Trophoblast cell (in vitro differentiated cells and primary cell): ENCODE data around the gene APP.
"Not testable (repeated sequence)": the region's sequence is repeated elsewhere in the genome, so short reads cannot be mapped to it uniquely, and the experiment has no call there.

Experiments used
- DNase-seq, 2 donors: peaks; one replicate each; pipeline ENCODE4 v3.0.0-alpha.2; 2016
- H2AFZ ChIP-seq: 2 replicates; pipeline ENCODE4 v1.6.1; 2013; ENCODE audit warnings: low read length, moderate library complexity, mild to moderate bottlenecking; ENCODE audit not compliant: insufficient read depth, poor library complexity
- H2AK5ac ChIP-seq: 2 replicates; pipeline ENCODE4 v1.6.1; 2013; ENCODE audit warnings: mild to moderate bottlenecking, low read length
- H2BK120ac ChIP-seq: 2 replicates; pipeline ENCODE4 v1.6.1; 2013; ENCODE audit warnings: low read length, mild to moderate bottlenecking, moderate library complexity; ENCODE audit not compliant: insufficient read depth, poor library complexity
- H2BK12ac ChIP-seq: 2 replicates; pipeline ENCODE4 v1.6.1; 2013; ENCODE audit warnings: mild to moderate bottlenecking, low read length, moderate library complexity
- H2BK5ac ChIP-seq: 2 replicates; pipeline ENCODE4 v1.6.1; 2013; ENCODE audit warnings: low read length, low read depth, moderate library complexity, mild to moderate bottlenecking; ENCODE audit not compliant: poor library complexity
- H3K14ac ChIP-seq: 2 replicates; pipeline ENCODE4 v1.6.1; 2013; ENCODE audit warnings: mild to moderate bottlenecking, low read length
- H3K18ac ChIP-seq: 2 replicates; pipeline ENCODE4 v1.6.1; 2013; ENCODE audit warnings: mild to moderate bottlenecking, low read length
- H3K23ac ChIP-seq: 2 replicates; pipeline ENCODE4 v1.6.1; 2013; ENCODE audit warnings: low read length
- H3K27ac ChIP-seq: 2 replicates; pipeline ENCODE4 v1.5.1; 2013; ENCODE audit warnings: low read depth, mild to moderate bottlenecking, inconsistent platforms, low read length, moderate library complexity
- H3K27me3 ChIP-seq: 2 replicates; pipeline ENCODE4 v1.6.1; 2013; ENCODE audit warnings: inconsistent platforms, mild to moderate bottlenecking, low read length, moderate library complexity; ENCODE audit not compliant: insufficient read depth
- H3K36me3 ChIP-seq, 2 experiments: 1 replicate in 1 of 2; 2 replicates in 1 of 2; pipeline ENCODE4 v1.6.1; 2013; ENCODE audit warnings: low read length in 2 of 2, mild to moderate bottlenecking in 2 of 2, moderate library complexity in 1 of 2; ENCODE audit not compliant: insufficient read depth in 2 of 2, control insufficient read depth in 1 of 2
- H3K4ac ChIP-seq: 2 replicates; pipeline ENCODE4 v1.6.1; 2013; ENCODE audit warnings: low read depth, mild to moderate bottlenecking, low read length, moderate library complexity
- H3K4me1 ChIP-seq, 2 experiments: 1 replicate in 1 of 2; 2 replicates in 1 of 2; pipeline ENCODE4 v1.6.1; 2013; ENCODE audit warnings: low read length in 2 of 2, mild to moderate bottlenecking in 2 of 2, moderate library complexity in 1 of 2; ENCODE audit not compliant: insufficient read depth in 2 of 2, control insufficient read depth in 1 of 2
- H3K4me2 ChIP-seq: 2 replicates; pipeline ENCODE4 v1.6.1; 2013; ENCODE audit warnings: inconsistent platforms, mild to moderate bottlenecking, low read length, moderate library complexity
- H3K4me3 ChIP-seq: 2 replicates; pipeline ENCODE4 v1.5.1; 2013; ENCODE audit warnings: mild to moderate bottlenecking, low read depth, low read length, inconsistent platforms
- H3K79me1 ChIP-seq: one replicate; pipeline ENCODE4 v1.6.1; 2013; ENCODE audit warnings: low read length
- H3K79me2 ChIP-seq: 2 replicates; pipeline ENCODE4 v1.6.1; 2013; ENCODE audit warnings: low read length, mild to moderate bottlenecking; ENCODE audit not compliant: control insufficient read depth, insufficient read depth, poor library complexity
- H3K9ac ChIP-seq: 2 replicates; pipeline ENCODE4 v1.6.1; 2013; ENCODE audit warnings: mild to moderate bottlenecking, low read length
- H3K9me3 ChIP-seq: 2 replicates; pipeline ENCODE4 v1.6.1; 2013; ENCODE audit warnings: low read depth, mild to moderate bottlenecking, control low read depth, inconsistent platforms, low read length; ENCODE audit not compliant: insufficient read depth
- H4K12ac ChIP-seq: 2 replicates; pipeline ENCODE4 v1.6.1; 2013; ENCODE audit warnings: low read depth, mild to moderate bottlenecking, low read length, moderate library complexity
- H4K8ac ChIP-seq: 2 replicates; pipeline ENCODE4 v1.6.1; 2013; ENCODE audit warnings: low read depth, mild to moderate bottlenecking, low read length, moderate library complexity
- H4K91ac ChIP-seq: one replicate; pipeline ENCODE4 v1.6.1; 2013; ENCODE audit warnings: low read depth, mild to moderate bottlenecking, low read length, moderate library complexity
- WGBS: extraction: QIAGEN DNeasy Blood & Tissue Kit; methylation state at CpG from one replicate; pipeline ENCODE4 v1.1.7; 2013; ENCODE audit warnings: missing lambda C conversion rate; ENCODE audit not compliant: insufficient read length, insufficient coverage; ENCODE audit errors: extremely low coverage; 5-methylcytosine and 5-hydroxymethylcytosine counted together

The APP gene

DNA sequence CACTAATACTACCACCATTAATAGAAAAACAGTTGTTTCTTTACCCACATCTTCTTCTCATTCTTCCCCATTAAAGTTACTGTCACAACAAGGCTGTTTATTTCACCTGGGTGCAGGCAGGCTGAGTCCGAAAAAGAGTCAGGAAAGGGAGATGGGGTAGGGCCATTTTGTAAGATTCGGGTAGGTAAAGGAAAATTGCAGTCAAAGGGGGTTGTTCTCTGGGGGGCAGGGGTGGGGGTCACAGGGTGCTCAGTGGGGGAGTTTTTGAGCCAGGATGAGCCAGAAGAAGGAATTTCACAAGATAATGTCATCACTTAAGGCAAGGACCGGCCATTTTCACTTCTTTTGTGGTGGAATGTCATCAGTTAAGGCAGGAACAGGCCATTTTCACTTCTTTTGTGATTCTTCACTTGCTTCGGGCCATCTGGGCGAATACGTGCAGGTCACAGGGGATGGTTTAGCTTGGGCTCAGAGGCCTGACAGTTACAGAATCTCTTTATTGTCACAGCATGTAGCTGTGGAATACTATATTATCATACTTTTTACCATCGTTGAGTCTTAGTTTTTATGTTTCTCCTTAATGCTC, 89.3 kb downstream of the APP start:
- not testable (repeated sequence) for H3K4me1 ChIP-seq, H2BK120ac ChIP-seq, H2AFZ ChIP-seq, H3K4me3 ChIP-seq, H3K14ac ChIP-seq, H2AK5ac ChIP-seq, H2BK12ac ChIP-seq, H4K8ac ChIP-seq, H2BK5ac ChIP-seq, H3K4me2 ChIP-seq, H4K91ac ChIP-seq, H3K9ac ChIP-seq, H3K36me3 ChIP-seq, H3K23ac ChIP-seq, H3K79me1 ChIP-seq, H3K79me2 ChIP-seq, H3K27me3 ChIP-seq, H4K12ac ChIP-seq, H3K9me3 ChIP-seq, H3K18ac ChIP-seq, H3K27ac ChIP-seq, H3K4ac ChIP-seq
- peak in 1 of 2 donors; percentile 36 for DNase-seq
- no CpG with 5 or more reads among the region's 7 CpGs for WGBS

- no peak overlapping the region for H2AFZ ChIP-seq
- peaks cover 1% of the 10 kb centered on the region for H3K79me2 ChIP-seq
- DNase-seq: peak; percentile 27 to 82
- no peak overlapping the region for H3K23ac ChIP-seq
- H3K27ac ChIP-seq: no peak overlapping the region
- no peak overlapping the region for H2BK120ac ChIP-seq
- no peak overlapping the region for H3K9ac ChIP-seq
- no peaks in the 10 kb centered on the region for H3K79me1 ChIP-seq
- no peak overlapping the region for H4K91ac ChIP-seq
- no peak overlapping the region for H4K12ac ChIP-seq
- H4K8ac ChIP-seq: no peak overlapping the region
- H2BK5ac ChIP-seq: no peak overlapping the region
- H2BK12ac ChIP-seq: no peak overlapping the region
- peak overlapping the region; percentile 55 for H3K4ac ChIP-seq
- no peaks in the 10 kb centered on the region for H3K36me3 ChIP-seq
- H3K18ac ChIP-seq: no peak overlapping the region
- H3K9me3 ChIP-seq: no peaks in the 10 kb centered on the region
- no peak overlapping the region for H3K14ac ChIP-seq
- H3K4me3 ChIP-seq: no peak overlapping the region
- H2AK5ac ChIP-seq: no peak overlapping the region
- H3K27me3 ChIP-seq: no peaks in the 10 kb centered on the region
- WGBS: no CpG with 5 or more reads among the region's 6 CpGs
- H3K4me1 ChIP-seq: no peaks in the 10 kb centered on the region
- no peak overlapping the region for H3K4me2 ChIP-seq
Observed at GRCh38 chr21:26080211-26080610, 90.4 kb downstream of the APP start.

DNA sequence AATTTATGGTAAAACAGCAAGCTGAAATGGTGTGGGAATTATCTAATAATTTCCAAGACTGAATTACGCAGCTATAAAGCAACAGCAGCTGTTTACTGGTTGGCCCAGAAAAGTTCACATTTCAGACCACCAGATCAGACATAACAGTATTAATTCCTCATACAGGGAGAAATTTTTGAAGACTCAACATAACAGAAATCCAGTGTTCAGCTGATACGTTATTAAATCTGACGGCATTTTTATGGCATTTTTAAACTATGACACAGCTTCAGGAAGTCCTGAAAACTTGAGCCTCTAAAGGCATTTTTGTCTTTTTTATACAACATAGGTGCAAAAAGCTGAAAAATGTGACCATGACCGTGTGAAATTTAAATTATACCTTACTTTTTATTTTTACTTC, 91.2 kb downstream of the APP start:
- no peak overlapping the region for H2AFZ ChIP-seq
- no peak overlapping the region for H4K91ac ChIP-seq
- no peak overlapping the region for H2BK12ac ChIP-seq
- no CpG with 5 or more reads among the region's 4 CpGs for WGBS
- no peaks in the 10 kb centered on the region for H3K9me3 ChIP-seq
- no peak overlapping the region for H3K4me3 ChIP-seq
- no peak overlapping the region for H3K27ac ChIP-seq
- no peak overlapping the region for H4K12ac ChIP-seq
- H2BK120ac ChIP-seq: no peak overlapping the region
- H3K18ac ChIP-seq: no peak overlapping the region
- H3K27me3 ChIP-seq: no peaks in the 10 kb centered on the region
- peaks cover 1% of the 10 kb centered on the region for H3K79me2 ChIP-seq
- no peaks in the 10 kb centered on the region for H3K4me1 ChIP-seq
- peak in 1 of 2 donors; percentile 67 for DNase-seq
- H3K4me2 ChIP-seq: no peak overlapping the region
- H4K8ac ChIP-seq: no peak overlapping the region
- no peak overlapping the region for H3K4ac ChIP-seq
- H3K79me1 ChIP-seq: no peaks in the 10 kb centered on the region
- H3K9ac ChIP-seq: no peak overlapping the region
- no peak overlapping the region for H3K14ac ChIP-seq
- H2BK5ac ChIP-seq: no peak overlapping the region
- H2AK5ac ChIP-seq: no peak overlapping the region
- H3K36me3 ChIP-seq: no peaks in the 10 kb centered on the region
- H3K23ac ChIP-seq: no peak overlapping the region

DNA sequence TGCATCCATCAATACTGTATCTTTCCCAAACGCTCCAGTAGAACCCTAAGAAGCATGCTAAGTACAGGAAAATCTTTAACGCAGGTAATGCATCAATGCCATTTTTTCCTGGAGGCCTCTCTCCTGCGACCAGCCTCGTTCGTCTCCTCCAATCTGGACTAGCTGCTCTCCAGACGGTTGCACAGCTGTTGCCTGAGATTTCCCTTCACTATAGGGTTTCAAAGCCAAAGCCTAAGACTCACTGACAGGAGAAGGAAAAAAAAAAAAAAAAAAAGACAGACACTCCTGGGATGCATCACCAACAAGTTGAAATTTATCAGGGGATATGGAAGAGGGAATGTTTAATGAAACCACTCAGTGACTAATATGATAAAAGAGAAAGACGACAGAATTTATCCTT, 93.0 kb downstream of the APP start:
- Histone ChIP-seq H3K18ac (no peak overlapping the region), H3K9me3 (no peaks in the 10 kb centered on the region), H3K36me3 (no peaks in the 10 kb centered on the region), H3K27ac (no peak overlapping the region), H2BK5ac (no peak overlapping the region), H3K23ac (no peak overlapping the region), H3K79me1 (no peaks in the 10 kb centered on the region), H3K4ac (no peak overlapping the region), H4K8ac (no peak overlapping the region), H2AFZ (no peak overlapping the region), H3K27me3 (no peaks in the 10 kb centered on the region), H4K12ac (no peak overlapping the region), H3K14ac (no peak overlapping the region), H3K4me3 (no peak overlapping the region), H2BK120ac (no peak overlapping the region), H2AK5ac (no peak overlapping the region), H4K91ac (no peak overlapping the region), H3K9ac (no peak overlapping the region), H2BK12ac (no peak overlapping the region), H3K4me1 (peaks cover 2 to 5% of the 10 kb centered on the region in 2 experiments), H3K4me2 (no peak overlapping the region), H3K79me2 (peaks cover 1% of the 10 kb centered on the region)
- WGBS: no CpG with 5 or more reads among the region's 7 CpGs
- no peak for DNase-seq
